K562 (cell line): ENCODE results near the gene MEAF6. TPM values are rescaled to one million over a fixed set of nuclear protein-coding genes. Genes with fewer than 3 reads are reported as not detected.
A peak's percentile ranks its signal among the peaks of the same experiment; 100 is the strongest.

Experiments used
- CC2D1A ChIP-seq: fragments of 450-650 bp; IDR thresholded peaks from 2 replicates; pipeline ENCODE4 v1.6.1; 2017; ENCODE audit warnings: mild to moderate bottlenecking
- CEBPB ChIP-seq: fragments of 450-650 bp; IDR thresholded peaks from 2 replicates; pipeline ENCODE4 v1.6.1; 2016; ENCODE audit warnings: missing genetic modification characterization, missing compliant biosample characterization
- COPS2 ChIP-seq: fragments of 450-650 bp; conservative IDR thresholded peaks from 2 replicates; pipeline ENCODE4 v1.6.1; 2016; ENCODE audit warnings: mild to moderate bottlenecking, moderate library complexity
- DMBX1 ChIP-seq: fragments of 250-450 bp; sonication (Bioruptor Pico); IDR thresholded peaks from 2 replicates; pipeline ENCODE4 v1.8.0; 2022; ENCODE audit warnings: inconsistent platforms, mild to moderate bottlenecking, moderate library complexity, borderline replicate concordance
- GTF2A2 ChIP-seq: IDR thresholded peaks from 2 replicates; pipeline ENCODE4 v1.6.1; 2016; ENCODE audit warnings: mild to moderate bottlenecking, missing genetic modification characterization, missing compliant biosample characterization
- MCM5 ChIP-seq: fragments of 450-650 bp; IDR thresholded peaks from 2 replicates; pipeline ENCODE4 v1.6.1; 2016; ENCODE audit warnings: low read depth
- MTA1 ChIP-seq: fragments of 450-650 bp; IDR thresholded peaks from 2 replicates; pipeline ENCODE4 v1.6.1; 2017; ENCODE audit warnings: borderline replicate concordance
- MTF1 ChIP-seq: fragments of 250-450 bp; sonication (Bioruptor Pico); IDR thresholded peaks from 2 replicates; pipeline ENCODE4 v1.9.0; 2021; ENCODE audit warnings: moderate library complexity, mild to moderate bottlenecking, inconsistent platforms, borderline replicate concordance
- NBN ChIP-seq: fragments of 450-650 bp; IDR thresholded peaks from 2 replicates; pipeline ENCODE4 v1.6.1; 2016; ENCODE audit warnings: low read depth, mild to moderate bottlenecking
- NCOR1 ChIP-seq: fragments of 450-650 bp; IDR thresholded peaks from 2 replicates; pipeline ENCODE4 v1.6.1; 2016; ENCODE audit warnings: mild to moderate bottlenecking, moderate library complexity
- NFIX ChIP-seq: fragments of 250-450 bp; sonication (Bioruptor Pico); IDR thresholded peaks from 2 replicates; pipeline ENCODE4 v1.4.0; 2020; ENCODE audit warnings: low read depth, mild to moderate bottlenecking, moderate library complexity
- PCBP1 ChIP-seq: fragments of 200-400 bp; formaldehyde crosslinking; IDR thresholded peaks from 2 replicates; pipeline ENCODE4 v1.6.1; 2018; ENCODE audit warnings: mild to moderate bottlenecking, low read depth, low read length; ENCODE audit not compliant: poor library complexity, severe bottlenecking
- PURB ChIP-seq: sonication (generic); formaldehyde crosslinking; IDR thresholded peaks from 2 replicates; pipeline ENCODE4 v1.9.0; 2021; ENCODE audit warnings: low read depth, mild to moderate bottlenecking, missing genetic modification reagents
- SMARCC2 ChIP-seq: fragments of 450-650 bp; IDR thresholded peaks from 2 replicates; pipeline ENCODE4 v1.6.1; 2017; ENCODE audit warnings: antibody characterized with exemption, moderate library complexity, mild to moderate bottlenecking, low read depth
- TARDBP ChIP-seq: fragments of 450-650 bp; IDR thresholded peaks from 2 replicates; pipeline ENCODE4 v1.6.1; 2016
- TCF15 ChIP-seq: fragments of 250-450 bp; sonication (Bioruptor Pico); IDR thresholded peaks from 2 replicates; pipeline ENCODE4 v1.8.0; 2022; ENCODE audit warnings: moderate library complexity, mild to moderate bottlenecking, inconsistent platforms
- TEAD1 ChIP-seq, 2 experiments: fragments of 450-650 bp in 1 of 2; sonication (generic) in 1 of 2; formaldehyde crosslinking; IDR thresholded peaks; 2 replicates each; pipeline versions ENCODE4 v1.4.0 to v1.8.0; 2020 to 2022; ENCODE audit warnings: mild to moderate bottlenecking in 2 of 2, missing genetic modification reagents in 1 of 2
- ZBTB34 ChIP-seq: fragments of 250-450 bp; sonication (Bioruptor Pico); IDR thresholded peaks from 2 replicates; pipeline ENCODE4 v1.8.0; 2021; ENCODE audit warnings: mild to moderate bottlenecking, moderate library complexity
- ZNF197 ChIP-seq: fragments of 200-800 bp; sonication (Bioruptor generic); IDR thresholded peaks from 2 replicates; pipeline ENCODE4 v1.6.1; 2016; ENCODE audit warnings: low read depth, missing genetic modification characterization, missing compliant biosample characterization
- ZZZ3 ChIP-seq: fragments of 450-650 bp; IDR thresholded peaks from 2 replicates; pipeline ENCODE4 v1.6.1; 2016; ENCODE audit warnings: antibody characterized with exemption, mild to moderate bottlenecking, moderate library complexity
- polyA plus RNA-seq, 8 experiments: library from polyadenylated mRNA; depleted of rRNA in 4 of 8; stranded (reverse) in 5 of 8; unstranded in 3 of 8; fragments of >200 nt; fragmentation: Nextera tagmentation in 2 of 8; fragmentation: Illumina TruSeq in 1 of 8; extraction: Ambion mirVana in 2 of 8; extraction: Trizol in 1 of 8; gene quantifications; 2 replicates each; pipeline versions ENCODE4 v1.2.1 to v1.2.3, GENCODE V29; 2011 to 2014; ENCODE audit warnings: inconsistent platforms in 1 of 8, missing spikeins in 1 of 8
- total RNA-seq, 7 experiments: library from RNA; depleted of rRNA in 6 of 7; stranded (reverse); fragments of >200 nt in 6 of 7; fragmentation: Illumina TruSeq in 2 of 7; extraction: Trizol in 2 of 7; gene quantifications; 2 replicates each; pipeline versions ENCODE4 v1.2.1 to v1.2.3, GENCODE V29; 2011 to 2021; ENCODE audit warnings: low replicate concordance in 1 of 7
- TF ChIP-seq, protein P1 (sequence below): fragments of 450-650 bp; formaldehyde crosslinking; IDR thresholded peaks from 2 replicates; pipeline ENCODE4 v1.4.0; 2020; ENCODE audit warnings: mild to moderate bottlenecking, mixed read lengths
- TF ChIP-seq, protein P2 (sequence below): fragments of 250-450 bp; sonication (Bioruptor Pico); IDR thresholded peaks from 2 replicates; pipeline ENCODE4 v1.8.0; 2021; ENCODE audit warnings: moderate library complexity, mild to moderate bottlenecking, inconsistent platforms
- TF ChIP-seq, protein P3 (sequence below): fragments of 250-450 bp; sonication (Bioruptor Pico); IDR thresholded peaks from 2 replicates; pipeline ENCODE4 v1.8.0; 2022; ENCODE audit warnings: inconsistent platforms, mild to moderate bottlenecking, moderate library complexity, borderline replicate concordance

MEAF6 gene
- total and polyA plus RNA-seq, 9 of the 15 experiments (the other 6 are each of a cell fraction or from before 2014, with no cell fraction given) = 55.0 to 151 (median 92.3) TPM

DNA sequence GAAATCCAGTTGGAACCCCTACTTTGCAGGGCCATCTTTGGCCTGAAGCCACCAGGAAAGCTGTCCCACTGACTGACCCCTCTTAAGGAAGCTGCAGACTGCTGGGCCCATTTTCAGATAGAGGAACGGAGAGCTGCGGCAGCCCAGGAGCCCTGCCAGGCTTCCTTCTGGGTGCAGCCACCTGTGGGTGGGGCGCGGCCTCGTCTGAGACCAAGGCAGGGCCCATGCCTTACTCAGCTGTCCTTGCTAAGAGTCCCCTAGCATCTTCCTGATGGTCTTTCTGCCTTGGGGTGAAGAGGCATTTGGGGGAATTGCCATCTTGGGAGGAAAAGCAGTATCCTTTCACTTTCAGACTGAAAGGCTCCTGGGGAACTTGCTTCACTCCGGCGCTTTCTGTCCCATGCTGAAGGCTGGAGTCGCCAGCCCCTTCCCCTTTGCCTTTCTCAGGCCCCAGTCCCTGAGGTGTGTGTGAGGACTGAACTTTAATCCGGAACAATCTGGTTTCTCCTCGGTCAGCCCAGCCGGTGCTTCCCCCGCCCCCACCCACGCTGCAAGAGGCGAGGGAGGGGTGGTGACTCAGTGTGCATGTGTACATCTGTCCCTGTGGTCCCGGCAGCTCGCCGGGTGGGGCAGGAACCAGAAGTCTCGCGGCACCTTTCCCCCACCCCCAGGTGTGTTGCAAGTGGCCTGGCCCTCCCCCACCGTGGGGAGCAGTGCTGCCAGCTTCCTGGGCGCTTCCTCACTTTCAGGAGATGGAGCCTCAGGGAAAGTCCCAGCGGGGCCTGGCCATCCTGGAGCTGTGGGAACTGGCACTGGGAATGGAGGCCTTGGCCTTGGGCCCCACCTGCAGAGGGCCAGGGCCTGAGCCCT lies 35.1 kb downstream of the MEAF6 start (continued):
- TF ChIP-seq, protein P1, sequence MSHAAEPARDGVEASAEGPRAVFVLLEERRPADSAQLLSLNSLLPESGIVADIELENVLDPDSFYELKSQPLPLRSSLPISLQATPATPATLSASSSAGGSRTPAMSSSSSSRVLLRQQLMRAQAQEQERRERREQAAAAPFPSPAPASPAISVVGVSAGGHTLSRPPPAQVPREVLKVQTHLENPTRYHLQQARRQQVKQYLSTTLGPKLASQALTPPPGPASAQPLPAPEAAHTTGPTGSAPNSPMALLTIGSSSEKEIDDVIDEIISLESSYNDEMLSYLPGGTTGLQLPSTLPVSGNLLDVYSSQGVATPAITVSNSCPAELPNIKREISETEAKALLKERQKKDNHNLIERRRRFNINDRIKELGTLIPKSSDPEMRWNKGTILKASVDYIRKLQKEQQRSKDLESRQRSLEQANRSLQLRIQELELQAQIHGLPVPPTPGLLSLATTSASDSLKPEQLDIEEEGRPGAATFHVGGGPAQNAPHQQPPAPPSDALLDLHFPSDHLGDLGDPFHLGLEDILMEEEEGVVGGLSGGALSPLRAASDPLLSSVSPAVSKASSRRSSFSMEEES (CRISPR knock-in tag) = no peak
- TF ChIP-seq MTA1 = no peak
- TF ChIP-seq, protein P2, sequence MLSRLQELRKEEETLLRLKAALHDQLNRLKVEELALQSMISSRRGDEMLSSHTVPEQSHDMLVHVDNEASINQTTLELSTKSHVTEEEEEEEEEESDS = no peak
- TF ChIP-seq ZNF197 = no peak
- no peak for TF ChIP-seq MCM5
- TF ChIP-seq CEBPB = peak; percentile 96
- no peak for TF ChIP-seq TCF15
- TF ChIP-seq TEAD1 (CRISPR knock-in tag; IDR thresholded peaks at IDR 0.05) = no peak; a peak in 1 of 4 replicates
- TF ChIP-seq COPS2 = no peak
- TF ChIP-seq NBN = no peak; the same call in 1 of the 2 replicates
- no peak for TF ChIP-seq TARDBP
- TF ChIP-seq ZZZ3 = no peak
- no peak for TF ChIP-seq ZBTB34
- TF ChIP-seq GTF2A2 (tag) = no peak
- TF ChIP-seq DMBX1 (CRISPR knock-in tag) = no peak; the same call in none of the 2 replicates
- TF ChIP-seq NCOR1 = no peak
- no peak for TF ChIP-seq CC2D1A
- 0 out of 2 replicates have a peak, but pooled peaks have one; percentile 40 for TF ChIP-seq SMARCC2
- TF ChIP-seq, protein P3, sequence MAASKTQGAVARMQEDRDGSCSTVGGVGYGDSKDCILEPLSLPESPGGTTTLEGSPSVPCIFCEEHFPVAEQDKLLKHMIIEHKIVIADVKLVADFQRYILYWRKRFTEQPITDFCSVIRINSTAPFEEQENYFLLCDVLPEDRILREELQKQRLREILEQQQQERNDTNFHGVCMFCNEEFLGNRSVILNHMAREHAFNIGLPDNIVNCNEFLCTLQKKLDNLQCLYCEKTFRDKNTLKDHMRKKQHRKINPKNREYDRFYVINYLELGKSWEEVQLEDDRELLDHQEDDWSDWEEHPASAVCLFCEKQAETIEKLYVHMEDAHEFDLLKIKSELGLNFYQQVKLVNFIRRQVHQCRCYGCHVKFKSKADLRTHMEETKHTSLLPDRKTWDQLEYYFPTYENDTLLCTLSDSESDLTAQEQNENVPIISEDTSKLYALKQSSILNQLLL (CRISPR knock-in tag) = no peak
- no peak for TF ChIP-seq PURB (CRISPR knock-in tag)
- TF ChIP-seq MTF1 (CRISPR knock-in tag) = no peak
- no peak for TF ChIP-seq NFIX (CRISPR knock-in tag)
- no peak for TF ChIP-seq PCBP1
